Endothelial cell of umbilical vein (primary cell): ENCODE measurements around the gene CCL4. TPM values are rescaled to one million over a fixed set of nuclear protein-coding genes. Genes with fewer than 3 reads are reported as not detected.

ENCODE experiments used
- BruUV-seq: library from RNA; stranded (reverse); fragments of 400-500 nt; replicated peaks from 2 replicates; lab custom pipeline; 2021; lab: Mats Ljungman, UMichigan
- CTCF ChIA-PET: fragments of 300-600, 350-600 bp; sonication (Branson Sonifier 250); formaldehyde crosslinking; loops from one replicate; lab custom pipeline; 2021; ENCODE audit warnings: antibody characterized with exemption, inconsistent platforms; lab: Charles Lee
- POLR2A ChIA-PET: fragments of 300-600, 350-600 bp; sonication (Branson Sonifier 250); formaldehyde crosslinking; loops from one replicate; lab custom pipeline; 2021; ENCODE audit warnings: antibody characterized with exemption, inconsistent platforms; lab: Charles Lee
- DNase-seq: peaks from one replicate; pipeline ENCODE4 v3.0.0-alpha.2; 2011; ENCODE audit warnings: low read depth, low spot score
- FAIRE-seq: peaks from 2 replicates; lab custom pipeline; 2011; peaks lifted over from hg19 to GRCh38; lab: Jason Lieb, UNC
- H2AFZ ChIP-seq: 2 replicates; pipeline ENCODE4 v1.6.0; 2012; ENCODE audit warnings: low read depth, low read length, control low read depth, inconsistent platforms
- H3K27ac ChIP-seq: 2 replicates; pipeline ENCODE4 v1.5.1; 2011; ENCODE audit warnings: low read depth, mild to moderate bottlenecking, control low read depth, low read length, moderate library complexity; ENCODE audit not compliant: insufficient read depth
- H3K27me3 ChIP-seq, 2 experiments: 2 replicates each; pipeline versions ENCODE4 v1.6.0 to v1.6.1; 2011; ENCODE audit warnings: low read length in 2 of 2, mixed read lengths in 1 of 2; ENCODE audit not compliant: control insufficient read depth in 2 of 2, insufficient read depth in 2 of 2
- H3K36me3 ChIP-seq, 2 experiments: 2 replicates in 1 of 2; 3 replicates in 1 of 2; pipeline ENCODE4 v1.5.1; 2011; ENCODE audit warnings: low read length in 2 of 2, mild to moderate bottlenecking in 1 of 2, moderate library complexity in 1 of 2; ENCODE audit not compliant: control insufficient read depth in 2 of 2, insufficient read depth in 2 of 2; ENCODE audit errors: extremely low read depth in 1 of 2
- H3K4me1 ChIP-seq: 3 replicates; pipeline ENCODE4 v1.5.1; 2011; ENCODE audit warnings: mild to moderate bottlenecking, low read length; ENCODE audit not compliant: control insufficient read depth, insufficient read depth; ENCODE audit errors: extremely low read depth
- H3K4me2 ChIP-seq: 2 replicates; pipeline ENCODE4 v1.6.1; 2011; ENCODE audit warnings: low read length, control low read depth, mixed read lengths; ENCODE audit not compliant: insufficient read depth
- H3K4me3 ChIP-seq, 3 experiments: fragments of 200-600 bp in 1 of 3; sonication (generic), shearing (Covaris generic) in 1 of 3; replicated peaks in 1 of 3; 2 replicates each; pipeline ENCODE4 v1.5.1; 2011 to 2016; ENCODE audit warnings: control low read depth in 3 of 3, low read length in 3 of 3, mild to moderate bottlenecking in 2 of 3, inconsistent platforms in 1 of 3, low read depth in 1 of 3, moderate library complexity in 1 of 3; ENCODE audit not compliant: insufficient read depth in 1 of 3
- H3K79me2 ChIP-seq: 2 replicates; pipeline ENCODE4 v1.6.0; 2012; ENCODE audit warnings: low read length, inconsistent platforms; ENCODE audit not compliant: control insufficient read depth, insufficient read depth
- H3K9ac ChIP-seq: replicated peaks from 2 replicates; pipeline ENCODE3; 2011; ENCODE audit warnings: low read length, control low read depth; ENCODE audit not compliant: insufficient read depth; ENCODE audit errors: extremely low read depth
- H3K9me1 ChIP-seq: replicated peaks from 3 replicates; pipeline ENCODE4 v1.6.0; 2011; ENCODE audit warnings: mild to moderate bottlenecking, low read length; ENCODE audit not compliant: control insufficient read depth, insufficient read depth; ENCODE audit errors: extremely low read depth
- H3K9me3 ChIP-seq: replicated peaks from 2 replicates; pipeline ENCODE4 v1.5.1; 2012; ENCODE audit warnings: low read length, inconsistent platforms; ENCODE audit not compliant: control insufficient read depth, insufficient read depth
- H4K20me1 ChIP-seq: replicated peaks from 2 replicates; pipeline ENCODE3; 2011; ENCODE audit warnings: mild to moderate bottlenecking, low read length; ENCODE audit not compliant: control insufficient read depth, insufficient read depth; ENCODE audit errors: extremely low read depth
- EZH2 ChIP-seq: IDR thresholded peaks from 2 replicates; pipeline ENCODE4 v1.6.1; 2012; ENCODE audit warnings: borderline replicate concordance, low read depth, mild to moderate bottlenecking, moderate library complexity, low read length, inconsistent platforms; ENCODE audit not compliant: severe bottlenecking
- FOS ChIP-seq: IDR thresholded peaks from 2 replicates; pipeline ENCODE4 v1.6.1; 2011; ENCODE audit warnings: mild to moderate bottlenecking, low read length, moderate library complexity, borderline replicate concordance; ENCODE audit not compliant: insufficient read depth
- GATA2 ChIP-seq: IDR thresholded peaks from 2 replicates; pipeline ENCODE4 v1.7.0; 2011; ENCODE audit warnings: low read depth, mild to moderate bottlenecking, moderate library complexity, mixed read lengths, low read length; ENCODE audit not compliant: insufficient read length, insufficient read depth
- JUN ChIP-seq: IDR thresholded peaks from 2 replicates; pipeline ENCODE4 v1.6.1; 2011; ENCODE audit warnings: borderline replicate concordance, low read depth; ENCODE audit not compliant: insufficient read length, insufficient read depth
- MAX ChIP-seq: IDR thresholded peaks from 2 replicates; pipeline ENCODE4 v1.6.1; 2011; ENCODE audit not compliant: insufficient read depth, insufficient read length
- MYC ChIP-seq: IDR thresholded peaks from one replicate; pipeline ENCODE4 v1.6.1; 2011; ENCODE audit warnings: mild to moderate bottlenecking, low read depth, low read length
- POLR2A ChIP-seq: IDR thresholded peaks from 2 replicates; pipeline ENCODE4 v1.6.1; 2012; ENCODE audit warnings: low read depth, mild to moderate bottlenecking, control low read depth, low read length
- POLR2AphosphoS5 ChIP-seq: IDR thresholded peaks from 2 replicates; pipeline ENCODE4 v1.6.1; 2012; ENCODE audit warnings: low read depth, mild to moderate bottlenecking, control low read depth, low read length, moderate library complexity; ENCODE audit not compliant: insufficient read depth
- dilution Hi-C: fragments of 300-500 bp; cut with MboI; formaldehyde crosslinking; loops from one replicate; pipeline ENCODE4 v1.15.0; 2019; ENCODE audit warnings: low sequenced_read_pairs; ENCODE audit not compliant: extremely low pct_ligation_motif_present
- intact Hi-C: fragments of 100-400 bp; cut with micrococcal nuclease; formaldehyde crosslinking; loops from one replicate; pipeline ENCODE4 v1.10.0; 2022
- polyA plus RNA-seq, 4 experiments: library from polyadenylated mRNA; depleted of rRNA in 3 of 4; stranded (reverse) in 3 of 4; unstranded in 1 of 4; fragments of >200 nt; gene quantifications; 2 replicates each; pipeline versions ENCODE4 v1.2.1 to v1.2.3, GENCODE V29; 2011 to 2012; ENCODE audit warnings: missing spikeins in 1 of 4
- total RNA-seq: library from RNA; stranded (reverse); gene quantifications from 2 replicates; pipeline ENCODE4 v1.2.3, GENCODE V29; 2021
- TF ChIP-seq, protein P1 (sequence below), 2 donors: IDR thresholded peaks; 1 replicate in 1 of 2; 2 replicates in 1 of 2; pipeline ENCODE4 v1.5.1; 2011; ENCODE audit warnings: low read length in 2 of 2, mild to moderate bottlenecking in 2 of 2, moderate library complexity in 2 of 2, control low read depth in 1 of 2, inconsistent platforms in 1 of 2, low read depth in 1 of 2; ENCODE audit not compliant: insufficient read depth in 1 of 2; ENCODE audit errors: extremely low read depth in 1 of 2

The CCL4 gene
- total and polyA plus RNA-seq, 2 donors (not counting 3 experiments of a cell fraction or from before 2014, with no cell fraction given) = not detected

GRCh38 chr17:36070427-36070826 is 33.2 kb upstream of the CCL4 start:
- H3K4me1 ChIP-seq = no peaks in the 10 kb centered on the region
- DNase-seq = no peak
- intact Hi-C loops (loop anchor here (10.0 kb wide), 1 partner anchor 226 kb away; no protein-coding TSS in a partner anchor), dilution Hi-C loops (no loop called here)
- no peaks in the 10 kb centered on the region for H3K9me1 ChIP-seq
- TF ChIP-seq MAX (no peak), POLR2A (no peak), EZH2 (no peak), GATA2 (no peak), POLR2AphosphoS5 (no peak), FOS (no peak), JUN (no peak), MYC (no peak)
- TF ChIP-seq, protein P1, sequence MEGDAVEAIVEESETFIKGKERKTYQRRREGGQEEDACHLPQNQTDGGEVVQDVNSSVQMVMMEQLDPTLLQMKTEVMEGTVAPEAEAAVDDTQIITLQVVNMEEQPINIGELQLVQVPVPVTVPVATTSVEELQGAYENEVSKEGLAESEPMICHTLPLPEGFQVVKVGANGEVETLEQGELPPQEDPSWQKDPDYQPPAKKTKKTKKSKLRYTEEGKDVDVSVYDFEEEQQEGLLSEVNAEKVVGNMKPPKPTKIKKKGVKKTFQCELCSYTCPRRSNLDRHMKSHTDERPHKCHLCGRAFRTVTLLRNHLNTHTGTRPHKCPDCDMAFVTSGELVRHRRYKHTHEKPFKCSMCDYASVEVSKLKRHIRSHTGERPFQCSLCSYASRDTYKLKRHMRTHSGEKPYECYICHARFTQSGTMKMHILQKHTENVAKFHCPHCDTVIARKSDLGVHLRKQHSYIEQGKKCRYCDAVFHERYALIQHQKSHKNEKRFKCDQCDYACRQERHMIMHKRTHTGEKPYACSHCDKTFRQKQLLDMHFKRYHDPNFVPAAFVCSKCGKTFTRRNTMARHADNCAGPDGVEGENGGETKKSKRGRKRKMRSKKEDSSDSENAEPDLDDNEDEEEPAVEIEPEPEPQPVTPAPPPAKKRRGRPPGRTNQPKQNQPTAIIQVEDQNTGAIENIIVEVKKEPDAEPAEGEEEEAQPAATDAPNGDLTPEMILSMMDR (IDR thresholded peaks at IDR 0.05; ENCODE audit: extremely low read depth in 1 of 2, insufficient read depth in 1 of 2, low read depth in 1 of 2, low read length in 2 of 2) = no peak
- H3K4me3 ChIP-seq = no peak overlapping the region
- H3K27ac ChIP-seq = no peak overlapping the region
- no peak overlapping the region for H3K4me2 ChIP-seq
- no peaks in the 10 kb centered on the region for H3K9me3 ChIP-seq
- no peak for FAIRE-seq
- H3K9ac ChIP-seq = no peak overlapping the region
- peaks cover 0 to 2% of the 10 kb centered on the region in 2 experiments for H3K27me3 ChIP-seq
- ChIA-PET CTCF (interaction anchor here (11.3 kb wide), 1 partner anchor 97 kb away, joined by 467 read pairs; no protein-coding TSS in a partner anchor), POLR2A (interaction anchor here (0.6 kb wide), 1 partner anchor 95 kb away, joined by 3 read pairs; no protein-coding TSS in a partner anchor)
- H4K20me1 ChIP-seq = no peaks in the 10 kb centered on the region
- H2AFZ ChIP-seq = no peak overlapping the region
- no TSS peak for BruUV-seq
- no peaks in the 10 kb centered on the region for H3K79me2 ChIP-seq
- no peaks in the 10 kb centered on the region for H3K36me3 ChIP-seq
